Activated B cell treated with CpG ODN at 0.5 μM for 24 hours (primary cell): ENCODE measurements around the gene PSMA3. TPM values are rescaled to one million over a fixed set of nuclear protein-coding genes. Genes with fewer than 3 reads are reported as not detected.
A peak's percentile ranks its signal among the peaks of the same experiment; 100 is the strongest.

Experiments used
- ATAC-seq: fragments of 200-7000 bp; cut with Tn5 transposase; one replicate; pipeline ENCODE4 v1.10.0; 2021; ENCODE audit warnings: low read depth, mild to moderate bottlenecking, moderate library complexity
- CTCF ChIA-PET: fragments of 350-600 bp; sonication (Branson Sonifier 250); formaldehyde crosslinking; loops from one replicate; lab custom pipeline; 2021; ENCODE audit warnings: antibody characterized with exemption; lab: Charles Lee
- POLR2A ChIA-PET: fragments of 350-600 bp; sonication (Branson Sonifier 250); formaldehyde crosslinking; loops from one replicate; lab custom pipeline; 2021; ENCODE audit warnings: antibody characterized with exemption; lab: Charles Lee
- DNase-seq: peaks from one replicate; pipeline ENCODE4 v3.0.0; 2022
- H3K27ac Mint-ChIP-seq: one replicate; pipeline ENCODE4 v1.8.0; 2020; ENCODE audit warnings: mixed read lengths
- H3K27me3 Mint-ChIP-seq: one replicate; pipeline ENCODE4 v1.8.0; 2021; ENCODE audit warnings: mixed read lengths
- H3K36me3 Mint-ChIP-seq: one replicate; pipeline ENCODE4 v1.8.0; 2021; ENCODE audit warnings: low read depth, mixed read lengths
- H3K4me1 Mint-ChIP-seq: one replicate; pipeline ENCODE4 v1.8.0; 2021; ENCODE audit warnings: mixed read lengths
- H3K4me3 Mint-ChIP-seq: one replicate; pipeline ENCODE4 v1.8.0; 2020; ENCODE audit warnings: mild to moderate bottlenecking, mixed read lengths
- H3K9me3 Mint-ChIP-seq: one replicate; pipeline ENCODE4 v1.8.0; 2020; ENCODE audit warnings: mixed read lengths
- CTCF ChIP-seq: fragments of 200-600 bp; IDR thresholded peaks from one replicate; pipeline ENCODE4 v1.8.0; 2022; ENCODE audit warnings: antibody characterized with exemption, mild to moderate bottlenecking
- intact Hi-C: fragments of 100-400 bp; cut with micrococcal nuclease; formaldehyde crosslinking; loops from one replicate; pipeline ENCODE4 v1.15.1; 2024
- total RNA-seq: library from RNA; stranded (reverse); gene quantifications from 2 replicates; pipeline ENCODE4 v1.2.3, GENCODE V29; 2022

Gene PSMA3
- total RNA-seq, 1 donor from 2014 or later, result 204 TPM

- ATAC-seq, result no peak
- intact Hi-C loops, result loop anchor here (5.0 kb wide), 1 partner anchor 40 kb away; no protein-coding TSS in a partner anchor
- H3K36me3 Mint-ChIP-seq, result peaks cover 61% of the 10 kb centered on the region
- TF ChIP-seq CTCF, result no peak
- ChIA-PET CTCF (interaction anchor here (1.0 kb wide), 1 partner anchor 88 kb away, joined by 3 read pairs; the partner anchor contains the start of gene TOMM20L), POLR2A (interaction anchor here (0.5 to 1.9 kb wide), 2 partner anchors 10 to 13 kb away, joined by 6 to 11 read pairs; partner anchors contain the start of gene ARID4A)
- H3K4me1 Mint-ChIP-seq, result peaks cover 4% of the 10 kb centered on the region
- H3K27ac Mint-ChIP-seq, result no peak overlapping the region
- no peak overlapping the region for H3K4me3 Mint-ChIP-seq
- no peak for DNase-seq
- no peaks in the 10 kb centered on the region for H3K9me3 Mint-ChIP-seq
- H3K27me3 Mint-ChIP-seq, result no peaks in the 10 kb centered on the region
Measured at GRCh38 chr14:58307597-58308316, 63.1 kb downstream of the PSMA3 start.

- peak overlapping the region; percentile 41 for H3K27ac Mint-ChIP-seq
- ChIA-PET CTCF (no interaction called here), POLR2A (no interaction called here)
- ATAC-seq, result no peak
- H3K4me1 Mint-ChIP-seq, result peaks cover 1% of the 10 kb centered on the region
- no peak for TF ChIP-seq CTCF
- H3K36me3 Mint-ChIP-seq, result peaks cover 58% of the 10 kb centered on the region
- intact Hi-C loops, result loop anchor here (5.0 kb wide), 1 partner anchor 38 kb away; no protein-coding TSS in a partner anchor
- no peak overlapping the region for H3K4me3 Mint-ChIP-seq
- no peak for DNase-seq
- H3K9me3 Mint-ChIP-seq, result no peaks in the 10 kb centered on the region
- H3K27me3 Mint-ChIP-seq, result no peaks in the 10 kb centered on the region
Measured at GRCh38 chr14:58309086-58309485, 64.4 kb downstream of the PSMA3 start.

GRCh38 chr14:58313699-58314098 is 69.1 kb downstream of the PSMA3 start:
- ATAC-seq (no peak), DNase-seq (no peak)
- H3K27me3 Mint-ChIP-seq, result no peaks in the 10 kb centered on the region
- TF ChIP-seq CTCF, result no peak
- H3K4me3 Mint-ChIP-seq, result no peak overlapping the region
- intact Hi-C loops, result no loop called here
- ChIA-PET POLR2A (interaction anchor here (0.7 to 1.2 kb wide), 2 partner anchors 16 kb away, joined by 3 to 4 read pairs; partner anchors contain the start of gene ARID4A), CTCF (no interaction called here)
- no peaks in the 10 kb centered on the region for H3K9me3 Mint-ChIP-seq
- H3K4me1 Mint-ChIP-seq, result peaks cover 1% of the 10 kb centered on the region
- peaks cover 43% of the 10 kb centered on the region for H3K36me3 Mint-ChIP-seq
- peak overlapping the region; percentile 18 for H3K27ac Mint-ChIP-seq

- intact Hi-C loops, result no loop called here
- ChIA-PET POLR2A (no interaction called here), CTCF (no interaction called here)
- Mint-ChIP-seq H3K4me1 (no peaks in the 10 kb centered on the region), H3K9me3 (no peaks in the 10 kb centered on the region), H3K27ac (no peak overlapping the region), H3K36me3 (peaks cover 42% of the 10 kb centered on the region), H3K4me3 (no peak overlapping the region), H3K27me3 (no peaks in the 10 kb centered on the region)
- ATAC-seq (no peak), DNase-seq (no peak)
- TF ChIP-seq CTCF, result no peak
Measured at GRCh38 chr14:58315606-58316005, 71.0 kb downstream of the PSMA3 start.

Other genes with a start within 250 kb of the PSMA3 start
- not detected in 2 replicates for gene ARMH4, start 92.6 kb upstream of the PSMA3 start, total RNA-seq
- 36.5 and 40.5 TPM in 2 replicates for gene ACTR10, start 44.7 kb upstream of the PSMA3 start, total RNA-seq
- 39.6 and 42.0 TPM in 2 replicates for gene ARID4A, start 53.7 kb downstream of the PSMA3 start, total RNA-seq
- gene TOMM20L, start 151.1 kb downstream of the PSMA3 start, total RNA-seq, result 0.37 TPM in 1 of 2 replicates, not detected in the other
- 29.1 and 35.7 TPM in 2 replicates for gene TIMM9, start 182.7 kb downstream of the PSMA3 start, total RNA-seq
- gene KIAA0586, start 182.9 kb downstream of the PSMA3 start, total RNA-seq, result 18.3 and 19.8 TPM in 2 replicates